HL-60/S4 treated with retinoic acid at 250 ng/mL for 4 days and 3 days (cell line): ENCODE data around the gene ADAMTSL3.

Experiments used
- in situ Hi-C: fragments of 300-500 bp; cut with MboI; formaldehyde crosslinking; loops from 2 replicates; pipeline ENCODE4 v1.7.0; 2022; ENCODE audit warnings: low sequenced_read_pairs

The ADAMTSL3 gene

DNA sequence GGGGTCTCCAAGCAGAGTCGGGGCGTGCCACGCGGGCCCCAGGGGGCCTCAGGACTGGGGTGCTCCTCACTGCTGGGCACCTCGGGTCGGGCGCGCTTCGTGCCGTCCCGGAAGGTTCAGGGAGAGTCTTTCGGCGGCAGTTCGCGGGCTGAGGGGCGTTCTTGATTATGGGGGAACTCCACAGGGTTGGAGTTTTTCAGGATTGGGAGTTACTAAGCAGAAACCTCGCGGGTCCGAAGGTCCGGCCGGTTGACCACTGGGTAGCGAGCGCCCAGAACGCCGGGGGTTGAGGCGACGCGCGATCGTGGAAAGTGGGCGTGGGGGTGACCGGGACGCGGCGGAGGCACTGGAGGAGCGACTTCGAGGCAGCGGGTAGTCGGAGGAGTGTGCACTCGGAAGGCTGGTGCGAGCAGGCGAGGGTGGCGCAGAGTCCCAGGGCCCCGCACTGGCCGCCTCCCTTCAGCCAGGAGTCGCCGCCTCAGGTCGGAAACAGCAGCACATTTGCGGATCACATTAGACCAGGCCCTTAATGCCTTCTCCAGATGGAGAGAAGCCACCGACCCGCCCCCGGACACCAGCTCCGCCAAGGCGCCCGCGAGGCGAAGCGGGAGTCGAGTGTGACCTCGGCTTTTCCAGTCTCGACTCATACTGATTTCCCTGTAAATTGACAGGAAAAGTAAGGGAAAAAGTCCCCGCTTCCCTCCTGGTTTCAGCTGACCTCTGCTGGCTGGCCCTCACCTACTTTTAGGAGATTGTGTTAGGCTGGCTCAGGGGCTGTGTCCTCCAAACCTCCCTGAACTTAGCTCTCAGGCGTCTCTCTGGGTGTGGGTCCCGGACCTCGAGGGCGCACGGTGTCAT is 685 bp downstream of the ADAMTSL3 start:
- in situ Hi-C loops: no loop called here

DNA sequence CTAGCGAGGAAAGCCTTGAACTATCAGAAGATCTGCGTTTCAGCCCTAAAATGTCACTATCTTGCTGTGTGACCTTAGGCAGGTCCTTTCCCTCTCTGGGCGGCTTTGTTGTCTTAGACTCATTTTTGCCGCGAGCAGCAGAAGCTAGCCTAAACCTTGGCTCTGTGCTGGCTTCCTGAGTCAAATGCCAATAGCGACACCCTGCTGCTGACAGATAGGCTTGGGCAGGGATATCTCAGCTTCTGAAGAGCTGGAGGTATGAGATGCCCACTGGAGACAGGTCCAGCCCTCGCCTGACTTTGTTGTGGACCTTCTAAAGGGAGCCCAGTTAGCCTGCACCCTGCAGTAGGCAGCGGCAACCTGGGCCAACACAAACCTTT is 1.3 kb downstream of the ADAMTSL3 start:
- in situ Hi-C loops: no loop called here

DNA sequence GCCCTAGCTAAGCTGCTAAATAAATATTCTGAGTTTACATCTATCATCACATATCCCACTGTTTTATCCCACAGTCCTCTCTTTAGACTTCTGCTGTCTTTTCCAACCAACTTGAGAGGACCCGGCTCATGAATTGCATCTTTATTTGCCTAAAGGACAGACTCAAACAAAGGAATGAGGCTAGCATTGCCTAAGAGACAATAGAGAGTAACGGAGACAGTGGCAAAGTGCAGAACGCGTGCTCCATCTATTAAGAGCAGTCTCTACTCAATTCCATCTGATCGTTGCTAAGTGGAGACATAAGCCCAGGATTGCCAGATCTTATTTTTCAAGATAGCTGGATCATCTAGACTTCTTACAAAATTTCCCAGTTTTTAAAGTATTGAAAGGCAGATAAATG is 2.3 kb downstream of the ADAMTSL3 start:
- in situ Hi-C loops: no loop called here

DNA sequence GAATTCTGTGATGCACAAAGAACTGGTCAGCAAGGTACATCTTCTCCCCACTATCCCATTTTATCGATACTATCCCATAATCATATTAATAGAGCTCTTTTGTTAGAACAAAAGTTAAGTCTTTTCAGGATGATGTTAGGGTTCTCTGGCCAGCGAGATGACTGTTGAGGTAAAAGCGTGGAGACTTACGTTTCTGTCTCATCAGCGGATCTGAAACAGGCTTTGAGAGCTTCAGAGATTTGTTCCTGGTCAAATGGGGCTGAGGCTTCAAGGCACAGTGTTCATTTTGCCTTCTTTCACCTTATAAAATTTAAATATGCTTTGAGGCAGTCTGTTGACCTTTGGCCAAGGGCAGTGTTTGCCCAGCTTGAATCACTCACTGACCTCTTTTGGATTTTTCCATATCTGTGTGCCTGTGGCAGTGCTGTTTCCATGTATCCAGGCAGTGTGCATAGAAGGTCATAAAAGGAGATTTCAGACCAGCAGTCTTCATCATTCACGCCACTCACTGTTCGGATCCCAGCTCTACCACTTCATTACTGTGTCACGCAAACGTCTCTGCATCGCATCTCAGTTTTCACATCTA is 3.1 kb downstream of the ADAMTSL3 start:
- in situ Hi-C loops: no loop called here

DNA sequence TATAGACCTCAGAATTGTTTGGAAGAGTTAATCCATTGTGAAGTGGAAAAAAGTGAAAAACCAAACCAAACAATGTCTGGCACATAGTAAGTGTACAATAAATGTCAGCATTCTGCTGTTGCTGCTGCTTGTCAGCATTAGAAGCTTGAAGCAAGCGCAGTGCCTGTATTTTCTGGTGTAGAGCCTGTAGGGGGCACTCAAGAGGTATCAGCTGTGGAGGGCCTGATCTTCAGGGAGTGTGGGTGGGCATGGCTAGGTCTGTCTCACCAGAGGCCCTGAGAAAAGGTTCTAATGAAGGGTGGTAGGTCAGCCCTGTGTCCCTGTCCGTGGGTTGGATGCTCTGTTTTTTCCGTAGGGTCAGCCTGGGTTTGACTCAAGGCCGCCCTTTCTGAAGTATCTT is 3.6 kb downstream of the ADAMTSL3 start:
- in situ Hi-C loops: no loop called here

DNA sequence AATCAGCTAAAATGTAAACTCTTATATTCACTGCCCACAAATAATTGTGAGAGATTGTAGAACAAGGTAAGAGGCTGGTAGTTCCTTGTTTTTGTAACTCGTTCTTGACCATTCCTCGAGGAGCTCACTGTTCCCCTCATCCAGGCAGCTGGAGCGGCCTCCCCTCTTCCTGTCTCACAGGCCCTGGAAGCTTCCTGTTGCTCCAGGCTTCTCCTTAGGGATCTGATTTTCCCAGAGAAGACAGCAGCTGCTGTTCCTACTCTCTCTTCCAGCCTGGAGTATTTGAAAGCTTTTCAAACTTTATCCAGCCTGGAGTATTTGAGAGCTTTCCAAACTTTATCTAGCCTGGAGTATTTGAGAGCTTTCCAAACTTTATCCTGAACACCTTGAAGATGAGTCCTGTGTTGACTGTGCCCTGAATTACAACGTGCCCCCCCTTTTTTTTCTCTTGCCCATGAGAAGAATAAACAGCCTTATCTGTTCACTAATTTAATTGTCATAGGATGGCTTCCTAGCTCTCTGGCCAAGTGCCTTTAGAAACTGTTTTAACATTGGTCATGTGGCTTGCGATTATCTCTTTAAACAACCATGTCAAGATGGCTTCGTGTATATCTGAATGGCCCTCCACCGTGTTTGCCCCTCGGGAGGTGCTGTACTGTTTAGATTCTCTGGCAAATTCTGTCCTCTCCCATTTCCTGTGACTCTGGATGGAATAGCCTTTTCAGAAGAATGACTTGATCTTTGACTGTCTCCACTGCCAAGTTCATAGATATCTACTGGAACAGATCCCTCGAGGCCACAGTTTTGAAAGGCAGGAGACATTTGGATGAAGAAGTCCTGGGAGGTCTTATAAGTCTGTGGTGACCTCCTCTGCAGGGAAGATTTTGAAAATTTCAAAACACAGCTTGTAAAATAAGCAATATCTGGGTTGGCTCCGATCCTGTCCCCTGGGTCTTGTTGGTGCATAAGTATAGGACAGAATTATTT is 4.8 kb downstream of the ADAMTSL3 start:
- in situ Hi-C loops: no loop called here

DNA sequence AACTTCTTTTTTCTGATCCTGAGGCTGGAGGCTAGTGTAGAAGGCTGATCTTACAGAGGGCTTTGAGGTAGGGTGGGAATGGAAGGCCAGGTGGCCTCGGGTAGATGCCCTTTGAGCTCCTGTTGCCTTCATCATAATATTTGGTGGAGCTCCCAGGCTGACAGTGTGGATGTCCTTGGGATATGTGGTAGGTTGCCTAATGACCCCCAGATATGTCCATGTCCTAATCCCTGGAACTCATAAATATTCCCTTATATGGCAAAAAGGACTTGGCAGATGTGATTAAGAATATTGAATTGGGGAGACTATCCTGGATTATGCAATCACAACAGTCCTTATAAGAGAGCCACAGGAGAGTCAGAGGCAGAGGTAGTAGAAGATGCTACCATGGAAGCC is 5.5 kb downstream of the ADAMTSL3 start:
- in situ Hi-C loops: no loop called here

DNA sequence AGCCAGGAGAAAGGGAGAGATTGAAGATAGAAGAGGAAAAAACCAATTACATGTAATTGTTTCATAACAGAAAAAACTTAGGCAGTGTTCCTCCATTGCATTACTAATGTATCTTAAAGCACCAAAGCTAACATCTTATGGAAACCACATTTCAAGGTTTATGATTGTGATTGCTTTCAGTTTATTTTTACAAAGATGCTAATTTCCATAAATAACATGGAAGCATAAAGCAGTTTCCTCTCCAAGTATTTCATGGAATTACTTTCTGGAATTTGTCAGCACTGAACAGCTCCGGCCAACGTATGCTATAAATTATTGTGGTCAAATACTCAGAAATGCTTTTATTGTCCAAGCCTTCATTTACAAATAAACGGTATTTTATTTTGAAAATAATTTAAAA is 11.6 kb downstream of the ADAMTSL3 start:
- in situ Hi-C loops: no loop called here

DNA sequence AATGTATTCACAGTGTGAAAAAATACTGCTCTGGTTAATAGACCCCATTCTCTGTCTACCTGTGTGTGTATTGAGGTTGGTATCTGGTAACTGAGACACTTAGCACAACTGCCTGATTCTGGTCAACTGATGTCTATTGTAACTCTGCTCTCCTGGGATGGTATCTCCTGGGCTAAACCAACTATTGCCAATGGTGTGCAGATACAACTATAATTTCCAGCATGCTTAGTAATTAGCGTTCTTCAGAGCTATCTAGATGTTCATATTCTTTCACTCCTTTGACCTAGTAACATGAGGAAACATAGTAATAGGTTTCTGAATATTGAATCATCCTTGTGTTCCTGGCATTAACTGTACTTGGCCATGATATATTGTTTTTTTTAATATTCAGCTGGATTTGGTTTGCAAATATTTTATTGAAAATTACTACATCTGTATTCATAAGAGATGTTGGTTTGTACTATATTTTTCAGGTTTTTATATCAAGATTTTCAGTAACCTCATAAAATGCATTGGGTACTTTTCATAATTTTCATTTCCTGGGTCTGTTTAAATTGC is 16.8 kb downstream of the ADAMTSL3 start:
- in situ Hi-C loops: no loop called here

DNA sequence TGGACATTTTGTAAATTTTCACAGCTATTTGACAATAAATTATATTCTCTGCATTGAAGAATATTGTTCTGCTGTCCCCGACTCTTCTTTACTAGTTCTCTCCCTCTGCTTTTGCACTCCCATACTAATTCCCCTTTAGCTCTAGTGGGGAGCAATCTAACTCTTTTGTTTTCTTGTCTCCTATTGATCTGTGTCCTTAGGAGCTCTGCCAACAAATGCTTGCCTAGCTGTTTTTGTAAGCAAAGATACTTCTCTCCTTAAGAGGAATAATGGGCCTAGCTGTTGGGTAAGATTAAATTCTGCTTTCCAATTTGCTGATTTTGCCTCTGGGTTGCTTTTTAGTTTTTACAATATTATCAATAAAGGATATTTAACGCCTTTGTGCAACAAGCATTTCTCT is 17.7 kb downstream of the ADAMTSL3 start:
- in situ Hi-C loops: no loop called here

DNA sequence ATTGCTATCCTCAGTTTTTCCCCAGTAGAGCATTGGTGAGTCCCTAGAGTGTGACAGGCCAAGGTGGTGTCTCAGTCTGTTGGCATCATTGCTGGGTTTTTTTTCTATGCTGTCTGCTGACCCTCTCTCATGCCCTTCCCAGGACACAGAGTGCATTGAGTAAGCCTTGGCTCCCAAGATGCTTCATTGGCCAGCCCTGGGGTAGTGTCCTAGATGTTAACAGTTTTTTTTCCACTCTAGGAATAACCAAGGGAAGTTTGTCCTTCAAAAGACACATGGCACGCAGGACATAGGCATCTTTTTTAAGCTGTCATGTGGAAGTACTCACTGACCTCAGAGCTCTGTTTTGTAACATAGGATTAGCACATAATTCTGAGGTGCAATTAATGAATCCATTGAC is 19.5 kb downstream of the ADAMTSL3 start:
- in situ Hi-C loops: no loop called here

DNA sequence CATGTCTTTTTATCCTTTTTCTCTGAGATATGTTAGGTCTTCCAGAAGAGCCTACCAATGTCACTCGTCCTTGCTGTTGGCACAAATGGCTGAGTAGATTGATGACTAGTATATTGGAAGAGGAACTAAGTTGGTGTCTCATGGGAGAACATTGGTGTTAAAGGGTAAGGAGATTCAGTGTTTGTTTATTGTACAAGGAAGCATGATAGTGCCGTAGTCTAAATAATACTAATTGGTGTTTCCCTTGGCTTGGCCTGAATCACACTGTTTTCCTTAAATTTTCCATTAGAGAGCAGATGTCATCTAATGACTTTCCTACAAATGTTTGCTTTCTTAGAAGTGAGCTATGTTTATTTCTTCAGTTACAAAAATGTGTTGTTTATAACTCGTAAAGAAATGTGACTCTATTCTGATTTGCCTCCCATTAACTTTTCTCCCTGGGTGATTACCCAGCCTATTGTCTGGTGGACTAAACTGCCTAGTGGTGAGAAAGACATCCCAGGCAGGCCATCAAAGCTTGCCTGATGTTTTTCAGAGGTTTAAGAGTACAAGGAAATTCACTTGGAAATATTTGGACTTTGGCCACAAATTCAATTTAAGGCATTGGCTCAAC is 28.7 kb downstream of the ADAMTSL3 start:
- in situ Hi-C loops: no loop called here

DNA sequence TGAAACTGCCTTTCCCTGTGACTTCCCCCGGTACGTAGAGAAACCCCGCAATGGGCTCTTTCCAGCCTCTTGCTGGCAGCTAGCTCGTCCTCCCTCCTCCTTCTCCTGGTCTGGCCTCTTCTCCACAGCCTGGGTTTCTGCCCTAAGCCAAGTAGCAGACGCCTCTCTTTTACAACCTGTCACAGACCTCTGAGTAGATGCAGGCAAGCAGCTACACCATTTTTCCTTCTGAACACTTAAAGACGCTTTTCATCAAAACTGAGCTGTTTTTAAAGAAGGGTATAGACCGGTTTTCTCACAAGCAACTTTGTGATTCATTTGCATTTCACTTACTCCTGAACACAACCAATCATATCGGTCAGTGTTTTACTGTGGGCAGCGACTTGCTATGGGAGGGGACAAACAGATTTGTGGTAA is 32.0 kb downstream of the ADAMTSL3 start:
- in situ Hi-C loops: no loop called here

DNA sequence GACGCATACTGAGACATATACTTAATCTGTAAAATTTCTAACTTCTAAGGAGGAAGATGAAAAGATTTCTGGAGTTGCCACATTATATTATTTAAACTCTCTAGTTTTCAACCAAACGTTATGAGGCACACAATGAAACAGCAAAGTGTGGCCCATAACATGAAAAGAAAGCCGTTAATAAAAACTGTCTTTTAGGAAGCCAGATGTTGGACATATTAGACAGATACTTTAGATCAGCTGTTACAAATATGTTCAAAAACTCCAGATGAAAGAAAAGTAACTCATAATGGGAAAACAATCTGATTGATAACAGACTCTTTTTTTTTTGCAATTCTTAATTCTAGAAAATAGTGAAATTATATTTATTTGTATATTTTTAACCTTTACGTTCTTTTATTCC is 34.3 kb downstream of the ADAMTSL3 start:
- in situ Hi-C loops: no loop called here

DNA sequence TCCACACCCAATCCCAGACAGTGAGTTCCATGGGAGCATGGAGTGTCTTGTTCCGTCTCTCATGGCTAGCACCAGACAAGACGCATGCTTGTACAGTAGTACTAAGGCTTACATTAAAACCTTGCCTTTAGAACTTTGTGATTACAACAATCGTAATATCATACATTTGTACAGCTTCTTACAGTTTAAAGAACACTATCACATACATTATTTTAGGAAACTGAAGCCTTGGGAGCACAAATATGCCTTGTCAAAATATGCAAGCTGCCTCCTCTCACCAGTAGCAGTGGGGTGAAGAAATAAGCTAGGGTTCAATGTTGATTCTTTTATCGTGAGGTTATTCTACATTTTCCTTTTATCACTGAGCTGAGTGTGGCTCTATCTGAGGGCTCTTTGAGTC is 36.8 kb downstream of the ADAMTSL3 start:
- in situ Hi-C loops: no loop called here

DNA sequence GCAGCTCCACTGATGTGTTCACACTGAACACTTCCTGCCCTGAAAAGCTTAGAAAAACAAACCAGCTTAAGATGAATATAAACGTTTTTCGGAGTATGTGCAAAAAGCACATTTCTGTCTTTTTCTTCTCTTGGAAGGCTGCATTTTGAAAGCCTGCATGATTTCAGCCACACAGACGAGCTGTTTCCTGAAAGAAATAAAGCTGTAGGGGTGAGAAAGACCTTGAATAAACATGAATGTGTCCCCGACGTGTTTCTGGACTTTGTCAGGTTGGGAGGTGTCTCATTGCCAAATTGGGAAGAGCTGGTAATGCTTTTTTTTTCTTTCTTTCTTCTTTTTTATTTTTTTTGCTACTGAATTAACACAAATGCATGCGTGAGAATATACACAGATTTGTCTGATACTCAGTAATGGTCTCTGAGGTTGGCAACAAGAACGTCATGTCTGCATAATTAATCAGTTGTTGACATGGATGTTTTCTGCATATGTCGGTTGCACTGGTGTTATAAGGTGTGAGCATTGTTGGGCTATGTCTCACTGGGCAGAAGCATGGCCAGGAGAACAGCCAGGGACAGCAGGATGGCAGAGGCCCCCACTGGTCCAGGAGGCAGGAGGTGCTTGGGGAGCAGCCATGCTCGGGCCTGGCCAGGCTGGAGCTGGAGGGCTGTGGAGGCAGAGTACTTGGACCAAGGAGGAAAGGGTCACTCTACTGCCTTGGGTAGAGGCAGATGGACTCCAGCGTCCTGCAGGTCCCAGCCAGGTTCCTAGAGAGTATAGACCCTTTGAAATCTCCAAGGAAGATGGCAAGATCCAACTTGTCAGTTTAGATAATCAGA is 39.0 kb downstream of the ADAMTSL3 start:
- in situ Hi-C loops: no loop called here

DNA sequence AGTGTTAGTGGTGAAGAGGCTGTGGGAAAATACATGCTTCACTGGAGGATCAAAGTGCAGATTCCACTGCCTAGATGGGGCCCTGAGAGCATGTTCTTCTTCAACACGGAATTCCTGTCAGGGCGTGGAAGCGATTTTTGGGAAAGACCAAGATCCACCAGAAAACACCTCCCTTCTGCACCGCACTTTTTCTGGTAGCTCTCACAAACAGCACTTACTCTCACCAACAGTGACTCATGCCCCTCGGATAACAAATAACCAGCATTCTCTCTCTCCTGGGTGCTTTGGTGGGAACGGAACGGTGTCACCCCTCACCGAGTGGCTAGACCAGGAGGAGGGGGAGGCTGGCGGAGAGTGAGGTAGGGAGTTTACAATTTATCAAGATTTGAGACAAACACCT is 40.1 kb downstream of the ADAMTSL3 start:
- in situ Hi-C loops: no loop called here

DNA sequence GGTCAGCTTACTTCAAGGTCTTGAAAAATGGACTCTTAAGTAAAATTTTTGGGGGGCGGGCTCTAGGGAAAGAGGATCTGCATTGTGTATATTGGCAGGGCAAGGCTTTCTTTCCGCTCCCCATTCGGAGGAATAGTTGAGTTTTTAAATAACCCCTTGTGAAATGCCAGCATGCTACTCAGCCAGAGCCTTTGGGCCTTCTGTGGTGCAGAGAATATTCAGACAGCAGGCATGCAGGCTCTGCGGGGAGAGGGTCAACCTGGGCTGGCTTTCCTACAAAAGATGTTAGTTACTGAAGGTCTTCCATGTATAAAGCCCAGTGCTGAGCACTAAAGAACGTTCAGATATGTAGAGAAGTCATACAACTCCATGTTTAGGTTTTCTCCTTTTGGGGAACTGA is 40.6 kb downstream of the ADAMTSL3 start:
- in situ Hi-C loops: no loop called here

DNA sequence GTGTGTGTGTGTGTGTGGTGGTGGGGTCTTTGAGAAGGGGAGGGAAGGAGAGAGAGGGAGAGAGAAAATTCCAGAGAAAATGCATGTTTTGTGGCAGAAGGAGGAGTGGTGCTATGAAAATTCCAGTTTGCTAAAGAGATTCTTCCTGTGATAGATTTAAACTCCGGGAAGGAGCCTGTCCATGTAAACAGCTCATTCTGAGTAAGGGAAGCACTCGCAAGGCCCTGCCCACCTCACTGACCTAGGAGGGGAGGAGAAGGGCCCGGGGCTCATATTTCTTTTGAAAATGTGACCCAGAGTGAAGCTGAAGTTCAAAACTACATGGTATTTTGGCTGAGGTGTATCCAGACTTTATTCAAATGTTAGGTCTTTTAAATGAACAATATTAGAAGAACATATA is 41.3 kb downstream of the ADAMTSL3 start:
- in situ Hi-C loops: no loop called here

DNA sequence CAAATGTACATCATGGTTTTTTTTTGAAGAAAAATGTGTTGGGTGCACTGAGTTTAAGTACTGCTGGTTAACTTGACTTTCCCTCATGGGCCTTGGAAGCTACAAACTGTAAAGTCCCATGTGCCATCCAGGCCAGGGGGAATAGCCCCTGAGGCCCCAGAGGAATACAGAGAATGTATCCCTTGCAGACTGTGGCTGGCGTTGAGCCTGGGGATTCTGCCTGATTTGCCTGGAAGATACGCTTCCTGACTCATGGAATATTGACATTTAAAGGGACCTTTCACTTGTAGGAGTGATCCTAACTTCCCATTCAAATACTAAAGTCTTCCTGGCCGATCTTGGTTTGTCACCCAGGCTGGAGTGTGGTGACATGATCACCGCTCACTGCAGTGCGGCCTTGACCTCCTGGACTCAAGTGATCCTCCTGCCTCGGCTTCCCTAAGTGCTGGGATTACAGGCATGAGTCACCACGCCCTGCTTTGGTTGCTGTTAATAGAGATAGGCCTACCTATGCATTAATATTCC is 42.0 kb downstream of the ADAMTSL3 start:
- in situ Hi-C loops: no loop called here
